AG04449 (cell line): ENCODE measurements around the gene QDPR.

Experiments used
- CTCF ChIA-PET: fragments of 350-600 bp; formaldehyde crosslinking; extraction: SDS; loops from one replicate; lab custom pipeline; 2021; ENCODE audit warnings: antibody characterized with exemption; lab: Yijun Ruan, JAX
- POLR2A ChIA-PET: fragments of 400-600, 350-600 bp; formaldehyde crosslinking; extraction: SDS; loops from one replicate; lab custom pipeline; 2020; ENCODE audit warnings: antibody characterized with exemption, inconsistent platforms; lab: Yijun Ruan, JAX
- DNase-seq: peaks from one replicate; pipeline ENCODE4 v3.0.0-alpha.2; 2010; ENCODE audit warnings: low read depth, low spot score
- H3K4me3 ChIP-seq: 2 replicates; pipeline ENCODE4 v1.5.1; 2011; ENCODE audit warnings: low read depth, mild to moderate bottlenecking, control low read depth, low read length
- TF ChIP-seq, protein P1 (sequence below): IDR thresholded peaks from one replicate; pipeline ENCODE4 v1.5.1; 2011; ENCODE audit warnings: mild to moderate bottlenecking, moderate library complexity, low read length, control low read depth, inconsistent platforms; ENCODE audit not compliant: insufficient read depth; ENCODE audit errors: missing control alignments

Gene QDPR

DNA sequence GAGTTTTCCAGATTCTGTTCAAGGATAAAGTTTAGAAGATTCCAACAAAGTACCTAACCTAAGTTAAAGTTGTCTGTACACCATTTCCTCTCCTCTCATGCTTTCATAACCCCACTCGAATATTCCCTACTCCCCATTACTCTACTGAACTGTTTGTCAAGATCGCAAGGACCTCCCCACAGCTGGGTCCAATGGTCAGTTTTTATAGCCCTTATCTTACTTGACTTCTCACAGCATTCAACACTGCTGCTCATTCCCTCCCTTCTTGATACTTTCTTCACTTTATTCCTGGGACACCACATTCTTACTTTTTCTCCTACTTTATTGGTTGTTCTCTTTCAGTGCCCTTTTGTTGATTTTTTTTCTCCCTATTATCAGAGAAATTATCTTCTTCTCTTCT lies 30.9 kb downstream of the QDPR start:
- H3K4me3 ChIP-seq: no peak overlapping the region
- POLR2A ChIA-PET: no interaction called here
- no peak for DNase-seq
- TF ChIP-seq, protein P1, sequence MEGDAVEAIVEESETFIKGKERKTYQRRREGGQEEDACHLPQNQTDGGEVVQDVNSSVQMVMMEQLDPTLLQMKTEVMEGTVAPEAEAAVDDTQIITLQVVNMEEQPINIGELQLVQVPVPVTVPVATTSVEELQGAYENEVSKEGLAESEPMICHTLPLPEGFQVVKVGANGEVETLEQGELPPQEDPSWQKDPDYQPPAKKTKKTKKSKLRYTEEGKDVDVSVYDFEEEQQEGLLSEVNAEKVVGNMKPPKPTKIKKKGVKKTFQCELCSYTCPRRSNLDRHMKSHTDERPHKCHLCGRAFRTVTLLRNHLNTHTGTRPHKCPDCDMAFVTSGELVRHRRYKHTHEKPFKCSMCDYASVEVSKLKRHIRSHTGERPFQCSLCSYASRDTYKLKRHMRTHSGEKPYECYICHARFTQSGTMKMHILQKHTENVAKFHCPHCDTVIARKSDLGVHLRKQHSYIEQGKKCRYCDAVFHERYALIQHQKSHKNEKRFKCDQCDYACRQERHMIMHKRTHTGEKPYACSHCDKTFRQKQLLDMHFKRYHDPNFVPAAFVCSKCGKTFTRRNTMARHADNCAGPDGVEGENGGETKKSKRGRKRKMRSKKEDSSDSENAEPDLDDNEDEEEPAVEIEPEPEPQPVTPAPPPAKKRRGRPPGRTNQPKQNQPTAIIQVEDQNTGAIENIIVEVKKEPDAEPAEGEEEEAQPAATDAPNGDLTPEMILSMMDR: no peak
- CTCF ChIA-PET: interaction anchor here (0.7 kb wide), 1 partner anchor 13 kb away, joined by 3 read pairs; no protein-coding TSS in a partner anchor

DNA sequence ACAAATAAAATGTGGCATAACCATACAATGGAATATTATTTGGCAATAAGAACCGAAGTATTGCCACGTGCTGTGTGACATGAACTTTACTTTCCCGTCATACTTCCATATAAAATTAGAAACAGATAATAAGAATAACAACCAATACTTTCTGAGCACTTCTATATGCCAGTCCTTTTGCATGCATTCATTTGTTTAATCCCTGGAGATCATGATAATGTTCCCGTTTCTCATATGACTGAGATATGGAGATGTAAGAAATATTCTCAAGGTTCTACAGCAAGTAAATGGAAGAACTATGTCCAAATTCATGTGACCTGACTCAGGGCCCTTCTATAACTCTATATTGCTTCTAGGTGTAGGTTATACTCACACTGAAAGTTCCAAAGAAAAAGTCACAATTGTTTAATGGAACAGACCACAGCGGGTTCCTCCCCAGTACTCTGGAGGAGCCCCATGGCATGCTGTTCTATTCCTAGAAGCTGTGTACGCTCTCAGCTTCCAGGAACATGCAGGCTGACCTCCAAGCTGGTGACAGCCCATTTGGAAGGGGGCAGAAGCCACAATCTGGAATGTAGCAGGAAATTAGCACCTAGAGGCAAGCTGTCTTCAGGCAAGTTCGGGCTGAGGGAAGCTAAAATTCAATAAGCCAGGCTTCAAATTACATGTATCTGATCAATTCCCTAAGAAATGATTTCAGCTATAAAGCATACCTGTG lies 31.5 kb downstream of the QDPR start:
- ChIA-PET POLR2A (no interaction called here), CTCF (interaction anchor here (0.7 kb wide), 1 partner anchor 12 kb away, joined by 3 read pairs; no protein-coding TSS in a partner anchor)
- H3K4me3 ChIP-seq: no peak overlapping the region
- TF ChIP-seq, protein P1: no peak
- DNase-seq: no peak

DNA sequence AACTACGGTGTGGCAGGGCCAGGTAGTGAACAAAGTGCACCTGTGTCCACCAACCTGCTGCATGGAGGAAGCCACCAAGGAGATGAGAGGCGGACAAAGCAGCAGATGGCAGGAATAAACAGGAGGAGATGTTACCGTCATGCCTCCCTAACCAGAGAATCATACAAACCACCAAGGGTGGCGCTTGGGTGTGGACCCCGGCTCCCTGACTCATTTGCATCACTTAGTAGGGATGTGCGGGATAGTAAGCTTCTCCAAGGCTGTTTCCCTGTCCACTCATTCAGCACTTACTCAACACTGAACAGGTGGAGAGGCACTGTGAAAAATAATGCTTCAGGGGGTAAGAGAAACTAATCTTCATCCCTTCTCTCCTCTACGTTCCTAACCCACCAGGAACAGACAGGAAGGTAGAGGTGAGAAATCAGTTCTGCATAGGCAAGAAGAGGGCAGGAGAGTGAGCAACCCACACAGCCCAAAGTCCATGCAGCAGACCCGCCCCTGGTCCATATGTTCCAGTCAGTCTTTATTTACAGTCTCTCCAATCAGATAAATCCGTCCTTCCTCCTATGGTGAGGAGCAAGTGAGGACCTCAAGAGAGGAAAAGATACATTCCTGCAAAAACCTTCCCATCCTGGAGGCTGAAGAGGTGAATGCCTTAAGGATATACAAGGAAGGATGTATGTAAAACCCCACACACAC lies 34.0 kb downstream of the QDPR start:
- ChIA-PET CTCF (interaction anchor here (1.7 kb wide), 1 partner anchor 9 kb away, joined by 9 read pairs; no protein-coding TSS in a partner anchor), POLR2A (no interaction called here)
- DNase-seq: no peak
- no peak overlapping the region for H3K4me3 ChIP-seq
- TF ChIP-seq, protein P1: no peak

DNA sequence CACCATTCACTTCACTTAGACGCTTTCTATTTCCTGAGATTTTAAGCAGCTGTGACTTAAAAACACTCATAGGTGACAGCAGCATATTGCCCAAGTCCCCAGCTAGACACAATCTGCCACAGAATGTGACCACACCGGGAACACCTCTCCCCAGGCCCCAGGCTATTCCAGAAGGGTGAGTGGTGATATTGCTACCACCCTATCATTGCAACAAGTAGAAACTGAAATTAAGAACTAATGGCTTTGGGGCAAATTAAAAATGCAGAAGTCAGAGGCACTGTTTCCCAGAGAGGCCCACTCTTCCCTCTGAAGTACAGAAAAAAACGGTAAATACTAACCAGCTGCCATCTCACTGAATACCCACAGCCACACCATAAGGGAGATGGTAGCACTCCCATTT lies 35.0 kb downstream of the QDPR start:
- no peak for DNase-seq
- POLR2A ChIA-PET: no interaction called here
- TF ChIP-seq, protein P1: no peak
- CTCF ChIA-PET: interaction anchor here (1.3 to 12.1 kb wide), 3 partner anchors 8 to 130 kb away, joined by 3 to 213 read pairs (median 9); no protein-coding TSS in a partner anchor
- no peak overlapping the region for H3K4me3 ChIP-seq

GRCh38 chr4:17475481-17475880 lies 36.4 kb downstream of the QDPR start:
- ChIA-PET CTCF (interaction anchor here (1.0 to 12.1 kb wide), 6 partner anchors 10 to 1448 kb away, joined by 3 to 213 read pairs (median 9); no protein-coding TSS in a partner anchor), POLR2A (no interaction called here)
- no peak overlapping the region for H3K4me3 ChIP-seq
- no peak for DNase-seq
- TF ChIP-seq, protein P1: no peak
